ENCODE measurements around the gene KAT2B.
"Not testable (repeated sequence)": the region's sequence is repeated elsewhere in the genome, so short reads cannot be mapped to it uniquely, and the experiment has no call there.

The KAT2B gene

DNA sequence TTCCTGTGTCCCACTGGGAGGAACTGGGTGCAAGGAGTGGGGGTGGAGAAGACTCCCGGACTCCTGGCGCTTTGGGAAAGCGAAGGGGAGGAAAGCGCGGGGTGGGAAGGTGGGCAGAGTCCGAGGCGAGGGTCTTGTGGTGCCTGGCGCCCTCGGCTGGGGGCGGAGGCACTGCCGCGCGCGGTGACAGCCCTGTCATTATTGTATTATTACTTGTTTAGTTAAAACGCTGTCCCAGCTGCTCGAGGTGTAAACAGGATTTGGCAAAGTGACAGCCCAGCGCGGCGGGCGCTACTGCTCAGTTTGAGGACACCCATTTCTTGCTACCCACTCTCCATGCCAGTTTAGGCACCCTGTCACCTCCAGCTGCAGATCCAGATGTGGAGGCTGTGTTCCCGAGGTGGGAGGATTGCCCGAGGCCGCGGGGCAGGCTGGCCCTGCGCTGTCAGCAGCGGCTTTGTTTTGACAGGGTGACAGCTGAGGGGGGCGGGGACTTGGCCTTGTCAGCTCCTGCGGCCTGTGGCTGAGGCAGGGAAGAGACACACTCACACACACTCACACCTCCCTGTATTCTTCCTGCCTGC lies 1.0 kb downstream of the KAT2B start:
- in situ Hi-C loops (cut with MboI; ENCODE audit: low sequenced_read_pairs, unreplicated experiment): no loop called here
- TF ChIP-seq, protein P1, sequence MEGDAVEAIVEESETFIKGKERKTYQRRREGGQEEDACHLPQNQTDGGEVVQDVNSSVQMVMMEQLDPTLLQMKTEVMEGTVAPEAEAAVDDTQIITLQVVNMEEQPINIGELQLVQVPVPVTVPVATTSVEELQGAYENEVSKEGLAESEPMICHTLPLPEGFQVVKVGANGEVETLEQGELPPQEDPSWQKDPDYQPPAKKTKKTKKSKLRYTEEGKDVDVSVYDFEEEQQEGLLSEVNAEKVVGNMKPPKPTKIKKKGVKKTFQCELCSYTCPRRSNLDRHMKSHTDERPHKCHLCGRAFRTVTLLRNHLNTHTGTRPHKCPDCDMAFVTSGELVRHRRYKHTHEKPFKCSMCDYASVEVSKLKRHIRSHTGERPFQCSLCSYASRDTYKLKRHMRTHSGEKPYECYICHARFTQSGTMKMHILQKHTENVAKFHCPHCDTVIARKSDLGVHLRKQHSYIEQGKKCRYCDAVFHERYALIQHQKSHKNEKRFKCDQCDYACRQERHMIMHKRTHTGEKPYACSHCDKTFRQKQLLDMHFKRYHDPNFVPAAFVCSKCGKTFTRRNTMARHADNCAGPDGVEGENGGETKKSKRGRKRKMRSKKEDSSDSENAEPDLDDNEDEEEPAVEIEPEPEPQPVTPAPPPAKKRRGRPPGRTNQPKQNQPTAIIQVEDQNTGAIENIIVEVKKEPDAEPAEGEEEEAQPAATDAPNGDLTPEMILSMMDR (IDR thresholded peaks at IDR 0.05; ENCODE audit: borderline replicate concordance, control extremely low read depth, extremely low read depth, insufficient read depth, missing control alignments): no peak
- peak; percentile 73 for DNase-seq (ENCODE audit: low spot score)

DNA sequence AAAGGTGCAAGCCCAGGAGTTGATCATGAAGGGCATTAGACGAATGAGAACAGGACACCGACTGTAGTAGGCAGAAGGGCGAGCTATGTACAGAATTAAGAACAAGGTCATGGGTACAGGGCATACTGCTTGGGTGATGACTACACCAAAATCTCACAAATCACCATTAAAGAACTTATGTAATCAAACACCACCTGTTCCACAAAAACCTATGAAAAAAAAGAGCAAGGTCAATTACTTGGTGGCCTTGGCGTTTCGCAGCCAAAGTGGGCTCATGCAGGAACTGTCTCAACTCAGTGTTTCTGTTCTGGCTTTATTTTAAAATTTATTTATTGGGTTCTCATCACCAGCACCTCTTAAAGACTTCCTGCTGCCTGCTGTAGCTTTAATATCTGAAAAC lies 2.1 kb downstream of the KAT2B start:
- TF ChIP-seq, protein P1 (IDR thresholded peaks at IDR 0.05; ENCODE audit: borderline replicate concordance, control extremely low read depth, extremely low read depth, insufficient read depth, missing control alignments): no peak
- in situ Hi-C loops (cut with MboI; ENCODE audit: low sequenced_read_pairs, unreplicated experiment): no loop called here
- DNase-seq (ENCODE audit: low spot score): no peak

DNA sequence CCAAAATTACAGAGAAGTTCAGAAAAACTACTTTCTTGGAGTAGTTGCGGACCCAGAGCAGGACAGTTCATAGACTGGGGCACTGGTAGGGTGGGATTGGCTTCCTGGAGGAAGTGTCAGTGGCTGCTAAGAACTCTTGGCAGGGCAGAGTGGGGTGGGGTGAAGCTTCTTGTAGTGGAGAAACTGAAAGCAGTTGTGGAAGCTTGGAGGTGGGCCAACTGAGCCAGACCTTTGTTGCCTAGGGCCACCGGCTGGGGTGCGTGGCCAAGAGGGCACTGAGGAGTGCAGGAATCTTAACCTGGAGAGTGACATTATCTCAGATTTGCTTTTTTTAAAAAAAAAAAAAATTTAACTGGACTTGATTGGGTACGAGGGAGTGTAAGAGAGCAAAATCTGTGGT lies 3.1 kb downstream of the KAT2B start:
- in situ Hi-C loops (cut with MboI; ENCODE audit: low sequenced_read_pairs, unreplicated experiment): no loop called here
- peak; percentile 37 for DNase-seq (ENCODE audit: low spot score)

DNA sequence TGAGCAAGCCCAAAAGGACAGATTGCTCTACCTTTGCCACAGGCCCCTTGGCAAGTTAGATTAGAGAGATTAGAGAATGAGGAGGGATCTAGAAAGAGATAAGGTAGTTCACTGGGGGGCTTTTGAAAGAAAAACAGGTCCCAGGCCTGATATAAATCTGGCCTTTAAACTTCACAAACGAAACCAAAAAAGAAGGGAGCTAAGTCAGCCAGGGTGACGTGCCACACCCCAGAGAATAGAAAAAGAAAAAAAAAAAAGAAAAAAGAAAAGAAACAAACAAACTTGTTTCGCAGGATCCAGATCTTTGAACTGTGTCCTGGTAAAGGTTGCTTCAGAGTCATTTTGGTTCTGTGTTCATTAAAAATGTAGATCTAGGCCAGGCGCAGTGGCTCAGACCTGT lies 3.6 kb downstream of the KAT2B start:
- no peak for DNase-seq (ENCODE audit: low spot score)
- TF ChIP-seq, protein P1 (IDR thresholded peaks at IDR 0.05; ENCODE audit: borderline replicate concordance, control extremely low read depth, extremely low read depth, insufficient read depth, missing control alignments): no peak
- in situ Hi-C loops (cut with MboI; ENCODE audit: low sequenced_read_pairs, unreplicated experiment): no loop called here

More for the DNA sequence above, 3.1 kb downstream of the KAT2B start:
- TF ChIP-seq, protein P1 (IDR thresholded peaks at IDR 0.05; ENCODE audit: borderline replicate concordance, control extremely low read depth, extremely low read depth, insufficient read depth, missing control alignments): no peak

DNA sequence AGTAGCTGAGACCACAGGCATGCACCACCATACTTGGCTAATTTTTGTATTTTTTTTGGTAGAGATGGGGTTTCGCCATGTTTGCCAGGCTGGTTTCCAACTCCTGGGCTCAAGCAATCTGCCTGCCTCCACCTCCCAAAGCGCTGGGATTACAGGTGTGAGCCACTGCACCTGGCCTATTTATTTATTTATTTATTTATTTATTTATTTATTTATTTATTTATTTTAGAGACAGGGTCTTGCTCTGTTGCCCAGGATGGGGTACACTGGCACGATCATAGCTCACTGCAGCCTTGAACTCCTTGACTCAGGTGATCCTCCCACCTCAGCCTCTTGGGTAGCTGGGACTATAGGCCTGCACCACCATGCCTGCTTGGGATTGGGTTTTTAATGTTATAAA lies 4.9 kb downstream of the KAT2B start:
- in situ Hi-C loops (cut with MboI; ENCODE audit: low sequenced_read_pairs, unreplicated experiment); DNase-seq (ENCODE audit: low spot score): not testable (repeated sequence)

DNA sequence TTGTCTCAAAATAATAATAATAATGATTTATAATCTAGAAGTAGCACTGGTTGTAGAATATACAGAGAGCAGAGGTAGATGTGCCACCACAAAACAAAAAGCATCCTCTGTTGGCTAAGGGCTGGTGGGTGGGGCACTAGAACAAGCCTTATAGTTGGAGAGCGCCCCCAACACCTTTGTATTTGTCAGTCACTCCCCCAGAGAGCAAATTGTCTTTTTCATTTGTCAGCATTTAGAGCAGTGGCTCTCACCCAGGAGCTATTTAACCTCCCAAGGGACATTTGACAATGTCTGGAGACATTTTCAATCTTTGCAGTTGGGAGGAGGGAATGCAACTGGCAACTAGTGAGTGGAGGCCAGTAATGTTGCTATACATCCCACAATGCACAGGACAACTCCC lies 6.3 kb downstream of the KAT2B start:
- TF ChIP-seq, protein P1 (IDR thresholded peaks at IDR 0.05; ENCODE audit: borderline replicate concordance, control extremely low read depth, extremely low read depth, insufficient read depth, missing control alignments): no peak
- DNase-seq (ENCODE audit: low spot score): no peak
- in situ Hi-C loops (cut with MboI; ENCODE audit: low sequenced_read_pairs, unreplicated experiment): no loop called here

DNA sequence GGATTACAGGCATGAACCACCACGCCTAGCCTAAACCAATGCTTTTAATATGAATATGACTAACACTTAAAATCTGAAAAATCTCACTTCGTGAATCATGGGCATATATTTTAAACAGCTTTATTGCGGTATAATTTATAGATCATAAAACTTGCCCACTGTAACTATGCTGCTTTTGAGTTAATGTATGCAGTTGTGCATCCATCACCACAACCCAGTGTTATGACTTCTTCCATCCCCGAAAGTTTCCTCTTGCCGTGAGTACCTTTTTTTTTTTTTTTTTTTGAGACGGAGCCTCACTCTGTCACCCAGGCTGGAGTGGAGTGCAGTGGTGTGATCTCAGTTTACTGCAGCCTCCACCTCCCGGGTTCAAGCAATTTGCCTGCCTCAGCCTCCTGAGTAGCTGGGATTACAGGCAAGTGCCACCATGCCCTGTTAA lies 7.1 kb downstream of the KAT2B start:
- no peak for DNase-seq (ENCODE audit: low spot score)
- in situ Hi-C loops (cut with MboI; ENCODE audit: low sequenced_read_pairs, unreplicated experiment): no loop called here
- TF ChIP-seq, protein P1 (IDR thresholded peaks at IDR 0.05; ENCODE audit: borderline replicate concordance, control extremely low read depth, extremely low read depth, insufficient read depth, missing control alignments): no peak

Data from GM13976 (cell line).